Measurements from ENCODE around the gene SDHD. TPM values are rescaled to one million over a fixed set of nuclear protein-coding genes. Genes with fewer than 3 reads are reported as not detected.

Gene SDHD
- total RNA-seq, 1 experiment from 2014 or later: 79.6 TPM

DNA sequence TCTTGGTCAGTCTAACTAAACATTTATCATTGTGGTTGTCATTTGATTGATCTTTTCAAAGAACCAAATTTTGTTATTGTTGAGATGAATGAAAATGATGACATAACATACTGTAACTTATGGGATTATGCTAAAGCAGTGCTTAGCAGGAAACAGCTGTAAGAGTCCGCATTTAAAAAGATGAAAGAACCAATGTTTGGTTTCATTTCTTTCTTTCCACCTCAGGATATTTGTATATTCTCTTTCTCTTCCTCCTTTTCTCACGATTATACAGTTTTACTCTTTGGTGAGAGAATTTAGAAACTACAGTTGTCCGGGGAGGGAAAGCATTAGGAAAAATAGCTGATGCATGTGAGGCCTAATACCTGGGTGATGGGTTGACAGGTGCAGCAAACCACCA lies 36.0 kb upstream of the SDHD start:
- Mint-ChIP-seq H3K9me3 (no peaks in the 10 kb centered on the region), H3K4me3 (no peak overlapping the region), H3K36me3 (ENCODE audit: insufficient read depth in 1 of 3, low read depth in 3 of 3) (peaks cover 49 to 84% (median 83%) of the 10 kb centered on the region in 3 experiments), H3K27ac (no peak overlapping the region), H3K27me3 (ENCODE audit: low read depth) (no peaks in the 10 kb centered on the region), H3K4me1 (no peaks in the 10 kb centered on the region)
- no peaks in the 10 kb centered on the region for H3K79me2 ChIP-seq (ENCODE audit: insufficient read depth, low read length)
- no peaks in the 10 kb centered on the region for H3K23me2 ChIP-seq (ENCODE audit: insufficient read length, low read depth, low read length, poor library complexity, severe bottlenecking)
- DNase-seq: no peak
- H3K18ac ChIP-seq (ENCODE audit: insufficient read length, low read depth, low read length): no peak overlapping the region
- no peak overlapping the region for H2BK15ac ChIP-seq (ENCODE audit: low read depth, low read length)
- no peak overlapping the region for H3K4ac ChIP-seq (ENCODE audit: low read depth, low read length)
- H3K4me1 ChIP-seq (ENCODE audit: insufficient read depth, low read length): no peaks in the 10 kb centered on the region
- no peak overlapping the region for H3K56ac ChIP-seq (ENCODE audit: insufficient read length, low read depth, low read length)
- no CpG with 5 or more reads among the region's 3 CpGs for WGBS (ENCODE audit: extremely low coverage, insufficient read length, low lambda C conversion rate)
- H2BK120ac ChIP-seq (ENCODE audit: low read depth, low read length, poor library complexity, severe bottlenecking): no peak overlapping the region
- no peak overlapping the region for H2BK20ac ChIP-seq (ENCODE audit: low read depth, low read length, poor library complexity, severe bottlenecking)
- no peak overlapping the region for H3K4me2 ChIP-seq (ENCODE audit: insufficient read depth, insufficient read length, low read length)
- H4K8ac ChIP-seq (replicated peaks; ENCODE audit: insufficient read length, low read depth, low read length): no peak overlapping the region
- TF ChIP-seq, protein P1, sequence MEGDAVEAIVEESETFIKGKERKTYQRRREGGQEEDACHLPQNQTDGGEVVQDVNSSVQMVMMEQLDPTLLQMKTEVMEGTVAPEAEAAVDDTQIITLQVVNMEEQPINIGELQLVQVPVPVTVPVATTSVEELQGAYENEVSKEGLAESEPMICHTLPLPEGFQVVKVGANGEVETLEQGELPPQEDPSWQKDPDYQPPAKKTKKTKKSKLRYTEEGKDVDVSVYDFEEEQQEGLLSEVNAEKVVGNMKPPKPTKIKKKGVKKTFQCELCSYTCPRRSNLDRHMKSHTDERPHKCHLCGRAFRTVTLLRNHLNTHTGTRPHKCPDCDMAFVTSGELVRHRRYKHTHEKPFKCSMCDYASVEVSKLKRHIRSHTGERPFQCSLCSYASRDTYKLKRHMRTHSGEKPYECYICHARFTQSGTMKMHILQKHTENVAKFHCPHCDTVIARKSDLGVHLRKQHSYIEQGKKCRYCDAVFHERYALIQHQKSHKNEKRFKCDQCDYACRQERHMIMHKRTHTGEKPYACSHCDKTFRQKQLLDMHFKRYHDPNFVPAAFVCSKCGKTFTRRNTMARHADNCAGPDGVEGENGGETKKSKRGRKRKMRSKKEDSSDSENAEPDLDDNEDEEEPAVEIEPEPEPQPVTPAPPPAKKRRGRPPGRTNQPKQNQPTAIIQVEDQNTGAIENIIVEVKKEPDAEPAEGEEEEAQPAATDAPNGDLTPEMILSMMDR (conservative IDR thresholded peaks at IDR 0.05): no peak
- H2AFZ ChIP-seq (ENCODE audit: low read length): no peak overlapping the region
- H4K20me1 ChIP-seq (ENCODE audit: control insufficient read depth, insufficient read depth, insufficient read length): no peaks in the 10 kb centered on the region
- H3K9ac ChIP-seq (ENCODE audit: extremely low read depth, insufficient read length, low read length): no peak overlapping the region
- H3K9me3 ChIP-seq (ENCODE audit: control insufficient read depth, low read depth, low read length): no peaks in the 10 kb centered on the region
- H2BK5ac ChIP-seq (ENCODE audit: insufficient read length, low read length): no peak overlapping the region
- no peak overlapping the region for H2AK5ac ChIP-seq (ENCODE audit: insufficient read length, low read length)
- no peak overlapping the region for H3K23ac ChIP-seq (ENCODE audit: insufficient read length, low read depth, low read length)
- no peak overlapping the region for H2BK12ac ChIP-seq (ENCODE audit: insufficient read length, low read depth, low read length)
- H4K5ac ChIP-seq (ENCODE audit: insufficient read length, low read depth, low read length): no peak overlapping the region
- H3K14ac ChIP-seq (ENCODE audit: insufficient read depth, low read length): no peak overlapping the region
- no peak overlapping the region for H3T11ph ChIP-seq (ENCODE audit: low read length)
- no peak overlapping the region for H4K91ac ChIP-seq (ENCODE audit: insufficient read length, low read depth, low read length)
- no peaks in the 10 kb centered on the region for H3K27me3 ChIP-seq (ENCODE audit: insufficient read depth, low read length)
- no peak overlapping the region for H3K27ac ChIP-seq (ENCODE audit: insufficient read length, low read depth, low read length)
- no peaks in the 10 kb centered on the region for H3K79me1 ChIP-seq (ENCODE audit: insufficient read depth, low read depth, low read length, poor library complexity, severe bottlenecking)
